GM12873 (cell line): Measurements from ENCODE around the gene CCDC152.

Experiments used
- TF ChIP-seq, protein P1 (sequence below): IDR thresholded peaks from 2 replicates; pipeline ENCODE4 v1.5.1; 2012; ENCODE audit warnings: low read depth, mild to moderate bottlenecking, moderate library complexity, low read length, control low read depth; ENCODE audit not compliant: insufficient read depth; ENCODE audit errors: missing control alignments

Gene CCDC152

DNA sequence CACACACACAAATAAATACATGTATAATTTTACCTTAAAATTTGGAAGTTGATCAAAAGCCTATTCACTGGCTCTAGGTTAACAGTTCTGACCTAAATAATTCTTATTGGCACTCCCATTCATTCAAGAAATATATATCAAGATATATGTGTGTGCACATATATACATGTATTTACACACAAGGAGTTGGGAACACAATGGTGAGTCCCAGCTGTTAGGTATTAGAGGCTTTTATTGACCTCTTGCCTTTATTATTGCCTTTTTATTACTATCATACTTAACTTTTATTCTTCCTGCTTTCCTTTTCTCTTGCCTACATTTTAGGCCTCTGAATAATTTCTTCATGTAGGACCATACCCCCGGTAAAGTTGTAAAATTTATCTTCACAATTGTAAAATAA, 25.0 kb downstream of the CCDC152 start:
- TF ChIP-seq, protein P1, sequence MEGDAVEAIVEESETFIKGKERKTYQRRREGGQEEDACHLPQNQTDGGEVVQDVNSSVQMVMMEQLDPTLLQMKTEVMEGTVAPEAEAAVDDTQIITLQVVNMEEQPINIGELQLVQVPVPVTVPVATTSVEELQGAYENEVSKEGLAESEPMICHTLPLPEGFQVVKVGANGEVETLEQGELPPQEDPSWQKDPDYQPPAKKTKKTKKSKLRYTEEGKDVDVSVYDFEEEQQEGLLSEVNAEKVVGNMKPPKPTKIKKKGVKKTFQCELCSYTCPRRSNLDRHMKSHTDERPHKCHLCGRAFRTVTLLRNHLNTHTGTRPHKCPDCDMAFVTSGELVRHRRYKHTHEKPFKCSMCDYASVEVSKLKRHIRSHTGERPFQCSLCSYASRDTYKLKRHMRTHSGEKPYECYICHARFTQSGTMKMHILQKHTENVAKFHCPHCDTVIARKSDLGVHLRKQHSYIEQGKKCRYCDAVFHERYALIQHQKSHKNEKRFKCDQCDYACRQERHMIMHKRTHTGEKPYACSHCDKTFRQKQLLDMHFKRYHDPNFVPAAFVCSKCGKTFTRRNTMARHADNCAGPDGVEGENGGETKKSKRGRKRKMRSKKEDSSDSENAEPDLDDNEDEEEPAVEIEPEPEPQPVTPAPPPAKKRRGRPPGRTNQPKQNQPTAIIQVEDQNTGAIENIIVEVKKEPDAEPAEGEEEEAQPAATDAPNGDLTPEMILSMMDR = no peak

GRCh38 chr5:42784132-42784531, 27.5 kb downstream of the CCDC152 start:
- TF ChIP-seq, protein P1 = no peak

DNA sequence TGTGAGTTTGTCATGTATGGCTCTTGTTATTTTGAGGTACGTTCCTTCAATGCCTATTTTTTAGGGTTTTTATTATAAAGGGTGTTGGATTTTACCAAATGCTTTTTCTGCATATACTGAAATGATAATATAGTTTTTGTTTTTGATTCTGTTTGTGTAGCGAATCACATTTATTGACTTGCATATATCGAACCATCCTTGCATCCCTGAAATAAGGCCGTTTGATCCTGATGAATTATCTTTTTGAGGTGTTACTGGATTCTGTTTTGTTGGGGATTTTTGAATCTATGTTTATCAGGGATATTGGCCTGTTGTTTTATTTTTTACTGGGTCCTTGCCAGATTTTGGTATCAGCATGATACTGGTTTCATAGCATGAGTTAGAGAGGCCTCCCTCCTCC, 29.1 kb downstream of the CCDC152 start:
- TF ChIP-seq, protein P1 = no peak

- TF ChIP-seq, protein P1 = no peak
These were observed 30.5 kb downstream of the CCDC152 start for GRCh38 chr5:42787073-42787472.

- TF ChIP-seq, protein P1 = no peak
These were observed 31.2 kb downstream of the CCDC152 start for GRCh38 chr5:42787845-42788244.

- TF ChIP-seq, protein P1 = no peak
These were observed 34.5 kb downstream of the CCDC152 start for GRCh38 chr5:42791151-42791550.

DNA sequence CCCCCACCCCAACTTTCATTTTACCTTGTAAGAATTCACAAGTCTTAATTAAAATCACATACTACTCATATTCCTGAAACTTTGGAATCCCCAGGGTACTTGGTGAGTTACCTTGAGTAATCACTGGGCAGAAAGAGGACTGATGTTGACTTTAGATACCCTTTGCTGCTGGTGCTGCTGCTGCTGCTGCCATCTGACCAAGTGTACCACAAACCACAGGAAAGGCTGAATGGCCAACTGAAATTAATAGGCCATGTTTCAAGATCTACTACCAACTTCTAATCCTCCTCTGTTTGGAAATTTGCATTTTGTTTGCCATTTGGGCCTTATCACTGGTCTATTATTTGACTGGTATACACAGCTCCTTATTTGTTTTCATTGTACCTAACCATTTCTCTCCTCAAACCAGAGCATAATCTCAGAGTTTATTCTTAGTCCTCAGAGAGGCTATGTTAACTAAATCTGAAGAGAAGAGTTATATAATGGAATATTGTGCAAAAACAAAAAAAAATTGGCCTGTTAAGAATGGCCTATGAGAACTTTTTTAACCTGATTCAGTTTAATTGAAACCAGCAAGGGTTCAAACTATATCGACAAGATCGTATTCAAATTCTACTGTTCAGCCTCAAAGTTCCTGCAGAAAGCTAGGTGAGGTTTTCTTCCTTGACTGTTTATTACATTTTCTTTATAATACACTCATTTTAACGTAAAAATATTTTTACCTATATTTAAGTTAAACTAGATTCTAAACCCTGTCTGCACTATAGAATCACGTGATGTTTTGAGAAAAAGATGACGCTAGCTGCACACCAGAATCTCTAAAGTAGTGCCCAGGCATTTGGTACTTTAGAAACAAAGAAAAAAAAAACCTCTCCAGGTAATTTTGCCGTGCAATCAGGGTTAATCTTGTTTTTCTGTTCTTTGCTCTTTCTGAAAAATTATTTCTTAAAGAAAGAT, 41.9 kb downstream of the CCDC152 start:
- TF ChIP-seq, protein P1 = no peak
